ENCODE measurements around the gene MAPT. TPM values are rescaled to one million over a fixed set of nuclear protein-coding genes. Genes with fewer than 3 reads are reported as not detected.

Gene MAPT
- total RNA-seq, 1 donor from 2014 or later, result 76.6 TPM

- DNase-seq (ENCODE audit: low spot score in 2 of 2), result no peak
- no peak for FAIRE-seq
Measured at GRCh38 chr17:46063241-46063640, 168.9 kb downstream of the MAPT start.

GRCh38 chr17:46064460-46064859, 170.1 kb downstream of the MAPT start:
- DNase-seq (ENCODE audit: low spot score in 2 of 2), result no peak
- FAIRE-seq, result no peak

GRCh38 chr17:46071796-46072195, 177.4 kb downstream of the MAPT start:
- DNase-seq (ENCODE audit: low spot score in 2 of 2) (no peak), FAIRE-seq (no peak)

GRCh38 chr17:46072998-46073397, 178.6 kb downstream of the MAPT start:
- FAIRE-seq, result no peak
- no peak for DNase-seq (ENCODE audit: low spot score in 2 of 2)

- no peak for FAIRE-seq
Measured at GRCh38 chr17:46074540-46074939, 180.2 kb downstream of the MAPT start.

More at GRCh38 chr17:46074540-46074939, 180.2 kb downstream of the MAPT start:
- DNase-seq (ENCODE audit: low spot score in 2 of 2), result no peak

Small RNA genes within 50 kb of the gene (small RNA-seq; reads per million reads assigned to genes)
- gene RF00017, result not detected

Other genes with a start within 250 kb of the MAPT start
- 3.7 TPM for gene CRHR1, start 110.2 kb upstream of the MAPT start, total RNA-seq
- not detected for gene SPPL2C, start 49.7 kb upstream of the MAPT start, total RNA-seq
- gene STH, start 104.7 kb downstream of the MAPT start, total RNA-seq, result 2.0 TPM